Astrocyte of the cerebellum (primary cell): ENCODE results near the gene BAIAP2L1.

Source experiments
- DNase-seq: peaks from one replicate; pipeline ENCODE4 v3.0.0-alpha.2; 2011; ENCODE audit warnings: low read depth
- H3K4me3 ChIP-seq: 2 replicates; pipeline ENCODE4 v1.5.1; 2011; ENCODE audit warnings: mild to moderate bottlenecking, low read depth, low read length, moderate library complexity
- CTCF ChIP-seq: IDR thresholded peaks from 2 replicates; pipeline ENCODE4 v1.5.1; 2012; ENCODE audit warnings: low read length, low read depth, moderate library complexity, mild to moderate bottlenecking; ENCODE audit errors: missing control alignments
- in situ Hi-C: cut with HindIII; loops from 2 replicates; pipeline ENCODE4 v1.10.0; 2017; ENCODE audit warnings: low sequenced_read_pairs

BAIAP2L1 gene

GRCh38 chr7:98378210-98378819, 22.6 kb downstream of the BAIAP2L1 start:
- H3K4me3 ChIP-seq = no peak overlapping the region
- DNase-seq = no peak
- TF ChIP-seq CTCF = no peak
- in situ Hi-C loops = no loop called here

- in situ Hi-C loops = no loop called here
- no peak for TF ChIP-seq CTCF
- H3K4me3 ChIP-seq = no peak overlapping the region
- no peak for DNase-seq
These were observed 24.2 kb downstream of the BAIAP2L1 start for GRCh38 chr7:98376711-98377110.

- in situ Hi-C loops = no loop called here
These were observed 25.2 kb downstream of the BAIAP2L1 start for GRCh38 chr7:98375664-98376063.

GRCh38 chr7:98374285-98374680, 26.6 kb downstream of the BAIAP2L1 start:
- H3K4me3 ChIP-seq = no peak overlapping the region
- in situ Hi-C loops = no loop called here
- no peak for DNase-seq
- TF ChIP-seq CTCF = no peak

More at GRCh38 chr7:98375664-98376063, 25.2 kb downstream of the BAIAP2L1 start:
- H3K4me3 ChIP-seq = no peak overlapping the region
- DNase-seq = no peak
- no peak for TF ChIP-seq CTCF

- DNase-seq = peak; percentile 91
- no peak overlapping the region for H3K4me3 ChIP-seq
- in situ Hi-C loops = no loop called here
- TF ChIP-seq CTCF = no peak
These were observed 27.9 kb downstream of the BAIAP2L1 start for GRCh38 chr7:98372993-98373392.

GRCh38 chr7:98369726-98370125, 31.2 kb downstream of the BAIAP2L1 start:
- TF ChIP-seq CTCF = no peak
- in situ Hi-C loops = no loop called here

More at GRCh38 chr7:98369726-98370125, 31.2 kb downstream of the BAIAP2L1 start:
- no peak overlapping the region for H3K4me3 ChIP-seq
- DNase-seq = no peak
